DOHH2 (cell line): ENCODE data around the gene PGAP3.

ENCODE experiments used
- EZH2phosphoT487 ChIP-seq: fragments of 200-600 bp; sonication (generic); IDR thresholded peaks from 2 replicates; pipeline ENCODE4 v1.6.1; 2017; ENCODE audit warnings: borderline replicate concordance, mild to moderate bottlenecking, antibody characterized with exemption, low read length, moderate library complexity, mixed read lengths
- TF ChIP-seq, protein P1 (sequence below): fragments of 200-600 bp; sonication (generic); IDR thresholded peaks from one replicate; pipeline ENCODE4 v1.5.1; 2014; ENCODE audit warnings: antibody characterized with exemption, mild to moderate bottlenecking, low read depth, low read length; ENCODE audit not compliant: poor library complexity, severe bottlenecking

DNA sequence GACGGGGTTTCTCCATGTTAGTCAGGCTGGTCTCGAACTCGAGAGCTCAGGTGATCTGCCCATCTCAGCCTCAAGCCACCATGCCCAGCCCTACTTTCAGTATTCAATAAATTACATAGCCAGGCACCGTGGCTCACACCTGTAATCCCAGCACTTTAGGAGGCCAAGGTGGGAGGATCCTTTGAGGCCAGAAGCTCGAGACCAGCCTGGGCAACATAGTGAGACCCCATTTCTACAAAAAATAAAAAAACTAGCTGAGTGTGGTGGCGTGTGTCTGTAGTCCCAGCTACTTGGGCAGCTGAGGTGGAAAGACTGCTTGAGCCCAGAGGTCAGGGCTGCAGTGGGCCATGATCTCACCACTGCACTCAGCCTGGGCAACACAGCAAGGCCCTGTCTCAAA is 34.2 kb upstream of the PGAP3 start:
- TF ChIP-seq, protein P1, sequence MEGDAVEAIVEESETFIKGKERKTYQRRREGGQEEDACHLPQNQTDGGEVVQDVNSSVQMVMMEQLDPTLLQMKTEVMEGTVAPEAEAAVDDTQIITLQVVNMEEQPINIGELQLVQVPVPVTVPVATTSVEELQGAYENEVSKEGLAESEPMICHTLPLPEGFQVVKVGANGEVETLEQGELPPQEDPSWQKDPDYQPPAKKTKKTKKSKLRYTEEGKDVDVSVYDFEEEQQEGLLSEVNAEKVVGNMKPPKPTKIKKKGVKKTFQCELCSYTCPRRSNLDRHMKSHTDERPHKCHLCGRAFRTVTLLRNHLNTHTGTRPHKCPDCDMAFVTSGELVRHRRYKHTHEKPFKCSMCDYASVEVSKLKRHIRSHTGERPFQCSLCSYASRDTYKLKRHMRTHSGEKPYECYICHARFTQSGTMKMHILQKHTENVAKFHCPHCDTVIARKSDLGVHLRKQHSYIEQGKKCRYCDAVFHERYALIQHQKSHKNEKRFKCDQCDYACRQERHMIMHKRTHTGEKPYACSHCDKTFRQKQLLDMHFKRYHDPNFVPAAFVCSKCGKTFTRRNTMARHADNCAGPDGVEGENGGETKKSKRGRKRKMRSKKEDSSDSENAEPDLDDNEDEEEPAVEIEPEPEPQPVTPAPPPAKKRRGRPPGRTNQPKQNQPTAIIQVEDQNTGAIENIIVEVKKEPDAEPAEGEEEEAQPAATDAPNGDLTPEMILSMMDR: no peak
- no peak for TF ChIP-seq EZH2phosphoT487
